GM23338 (cell line): ENCODE data around the gene MED27. TPM values are rescaled to one million over a fixed set of nuclear protein-coding genes. Genes with fewer than 3 reads are reported as not detected.

ENCODE experiments used
- ATAC-seq: fragments of 200-7000 bp; cut with Tn5 transposase; 3 replicates; pipeline ENCODE4 v1.9.1; 2020
- DNase-seq: peaks from one replicate; pipeline ENCODE4 v3.0.0-alpha.2; 2015; ENCODE audit warnings: low spot score
- H2AFZ ChIP-seq: fragments of 200-600 bp; sonication (generic); 2 replicates; pipeline ENCODE4 v1.8.0; 2016; ENCODE audit warnings: antibody characterized with exemption, mild to moderate bottlenecking, moderate library complexity
- H3F3A ChIP-seq: fragments of 200-600 bp; sonication (generic); replicated peaks from 2 replicates; pipeline ENCODE4 v1.8.0; 2017; ENCODE audit warnings: antibody characterized with exemption, mixed run types, low read depth
- H3K27ac ChIP-seq: fragments of 200-600 bp; sonication (generic); 2 replicates; pipeline ENCODE4 v1.6.1; 2016; ENCODE audit warnings: low read depth
- H3K27me3 ChIP-seq: fragments of 200-600 bp; sonication (generic); 2 replicates; pipeline ENCODE4 v1.8.0; 2016; ENCODE audit warnings: mild to moderate bottlenecking, mixed run types, moderate library complexity; ENCODE audit not compliant: insufficient read depth
- H3K36me3 ChIP-seq: fragments of 200-600 bp; sonication (generic); 2 replicates; pipeline ENCODE4 v1.8.0; 2016; ENCODE audit warnings: mild to moderate bottlenecking; ENCODE audit not compliant: insufficient read depth
- H3K4me1 ChIP-seq: fragments of 200-600 bp; sonication (generic); 2 replicates; pipeline ENCODE4 v1.8.0; 2016; ENCODE audit warnings: mild to moderate bottlenecking, moderate library complexity; ENCODE audit not compliant: insufficient read depth
- H3K4me2 ChIP-seq: fragments of 200-600 bp; sonication (generic); 2 replicates; pipeline ENCODE4 v1.7.1; 2017; ENCODE audit warnings: mixed run types
- H3K4me3 ChIP-seq: fragments of 200-600 bp; sonication (generic); 2 replicates; pipeline ENCODE4 v1.6.1; 2016; ENCODE audit warnings: mixed run types
- H3K79me2 ChIP-seq: fragments of 200-600 bp; sonication (generic); replicated peaks from 2 replicates; pipeline ENCODE4 v1.8.0; 2017; ENCODE audit warnings: mild to moderate bottlenecking; ENCODE audit not compliant: insufficient read depth
- H3K9me2 ChIP-seq: fragments of 200-600 bp; sonication (generic); 2 replicates; pipeline ENCODE4 v1.8.0; 2017; ENCODE audit not compliant: insufficient read depth
- H4K20me1 ChIP-seq: fragments of 200-600 bp; sonication (generic); replicated peaks from 2 replicates; pipeline ENCODE4 v1.8.0; 2017; ENCODE audit warnings: mild to moderate bottlenecking; ENCODE audit not compliant: insufficient read depth
- H3K27ac Mint-ChIP-seq: 2 replicates; pipeline ENCODE4 v1.8.0; 2020; ENCODE audit warnings: inconsistent platforms, mild to moderate bottlenecking, moderate library complexity, mixed read lengths
- H3K27me3 Mint-ChIP-seq: 3 replicates; pipeline ENCODE4 v1.8.0; 2022; ENCODE audit warnings: low read depth, mild to moderate bottlenecking, moderate library complexity, mixed read lengths, inconsistent platforms; ENCODE audit not compliant: insufficient read depth, poor library complexity
- H3K36me3 Mint-ChIP-seq: 3 replicates; pipeline ENCODE4 v1.8.0; 2021; ENCODE audit warnings: low read depth, mild to moderate bottlenecking, inconsistent platforms, moderate library complexity, mixed read lengths
- H3K4me1 Mint-ChIP-seq: 3 replicates; pipeline ENCODE4 v1.8.0; 2020; ENCODE audit warnings: mild to moderate bottlenecking, inconsistent platforms, mixed read lengths
- H3K4me3 Mint-ChIP-seq: 3 replicates; pipeline ENCODE4 v1.8.0; 2021; ENCODE audit warnings: moderate library complexity, mild to moderate bottlenecking, inconsistent platforms, mixed read lengths
- H3K9me3 Mint-ChIP-seq: 3 replicates; pipeline ENCODE4 v1.8.0; 2020; ENCODE audit warnings: moderate library complexity, mild to moderate bottlenecking, inconsistent platforms, mixed read lengths
- CREB1 ChIP-seq: fragments of 250-450 bp; sonication (Bioruptor Pico); IDR thresholded peaks from 2 replicates; pipeline ENCODE4 v1.5.0; 2020; ENCODE audit warnings: low read depth, mild to moderate bottlenecking, moderate library complexity
- EZH2 ChIP-seq: fragments of 200-600 bp; sonication (generic); IDR thresholded peaks from one replicate; pipeline ENCODE4 v1.8.0; 2017; ENCODE audit warnings: antibody characterized with exemption, mild to moderate bottlenecking, low read depth; ENCODE audit not compliant: unreplicated experiment
- EZH2phosphoT487 ChIP-seq: fragments of 200-600 bp; sonication (generic); IDR thresholded peaks from one replicate; pipeline ENCODE4 v1.8.1; 2018; ENCODE audit warnings: antibody characterized with exemption; ENCODE audit not compliant: unreplicated experiment
- JUNB ChIP-seq: IDR thresholded peaks from one replicate; pipeline ENCODE4 v1.6.1; 2016; ENCODE audit warnings: antibody characterized with exemption; ENCODE audit not compliant: unreplicated experiment
- NANOG ChIP-seq: IDR thresholded peaks from 2 replicates; pipeline ENCODE4 v1.6.1; 2016; ENCODE audit warnings: antibody characterized with exemption, borderline replicate concordance
- POLR2AphosphoS5 ChIP-seq: IDR thresholded peaks from 2 replicates; pipeline ENCODE4 v1.6.1; 2016; ENCODE audit warnings: antibody characterized with exemption, low read depth
- REST ChIP-seq: IDR thresholded peaks from one replicate; pipeline ENCODE4 v1.6.1; 2018; ENCODE audit warnings: antibody characterized with exemption; ENCODE audit not compliant: unreplicated experiment
- STAT1 ChIP-seq: IDR thresholded peaks from one replicate; pipeline ENCODE4 v1.6.1; 2016; ENCODE audit warnings: antibody characterized with exemption; ENCODE audit not compliant: unreplicated experiment
- ZNF114 ChIP-seq: fragments of 250-450 bp; sonication (Bioruptor Pico); IDR thresholded peaks from 2 replicates; pipeline ENCODE4 v1.5.0; 2020; ENCODE audit warnings: mild to moderate bottlenecking, moderate library complexity
- ZNF331 ChIP-seq: fragments of 250-450 bp; sonication (Bioruptor Pico); IDR thresholded peaks from 2 replicates; pipeline ENCODE4 v1.5.0; 2020; ENCODE audit warnings: low read depth, mild to moderate bottlenecking, moderate library complexity
- ZNF462 ChIP-seq: fragments of 250-450 bp; sonication (Bioruptor Pico); IDR thresholded peaks from 2 replicates; pipeline ENCODE4 v1.5.0; 2020; ENCODE audit warnings: mild to moderate bottlenecking, moderate library complexity
- polyA plus RNA-seq: library from polyadenylated mRNA; unstranded; fragments of >200 nt; fragmentation: Nextera tagmentation; extraction: Ambion mirVana; gene quantifications from 2 replicates; pipeline ENCODE4 v1.2.1, GENCODE V29; 2016
- total RNA-seq: library from RNA; depleted of rRNA; stranded (reverse); fragments of >200 nt; shearing (Covaris generic); gene quantifications from 2 replicates; pipeline ENCODE4 v1.2.3, GENCODE V29; 2014
- TF ChIP-seq, protein P1 (sequence below), 2 experiments: fragments of 200-600 bp in 1 of 2; sonication (generic) in 1 of 2; conservative IDR thresholded peaks; 2 replicates each; pipeline versions ENCODE4 v1.5.1 to v1.6.1; 2016 to 2017; ENCODE audit warnings: antibody characterized with exemption in 2 of 2, low read depth in 2 of 2, mild to moderate bottlenecking in 2 of 2, moderate library complexity in 1 of 2

MED27 gene
- total and polyA plus RNA-seq, 2 experiments from 2014 or later = 30.6 to 35.0 TPM

DNA sequence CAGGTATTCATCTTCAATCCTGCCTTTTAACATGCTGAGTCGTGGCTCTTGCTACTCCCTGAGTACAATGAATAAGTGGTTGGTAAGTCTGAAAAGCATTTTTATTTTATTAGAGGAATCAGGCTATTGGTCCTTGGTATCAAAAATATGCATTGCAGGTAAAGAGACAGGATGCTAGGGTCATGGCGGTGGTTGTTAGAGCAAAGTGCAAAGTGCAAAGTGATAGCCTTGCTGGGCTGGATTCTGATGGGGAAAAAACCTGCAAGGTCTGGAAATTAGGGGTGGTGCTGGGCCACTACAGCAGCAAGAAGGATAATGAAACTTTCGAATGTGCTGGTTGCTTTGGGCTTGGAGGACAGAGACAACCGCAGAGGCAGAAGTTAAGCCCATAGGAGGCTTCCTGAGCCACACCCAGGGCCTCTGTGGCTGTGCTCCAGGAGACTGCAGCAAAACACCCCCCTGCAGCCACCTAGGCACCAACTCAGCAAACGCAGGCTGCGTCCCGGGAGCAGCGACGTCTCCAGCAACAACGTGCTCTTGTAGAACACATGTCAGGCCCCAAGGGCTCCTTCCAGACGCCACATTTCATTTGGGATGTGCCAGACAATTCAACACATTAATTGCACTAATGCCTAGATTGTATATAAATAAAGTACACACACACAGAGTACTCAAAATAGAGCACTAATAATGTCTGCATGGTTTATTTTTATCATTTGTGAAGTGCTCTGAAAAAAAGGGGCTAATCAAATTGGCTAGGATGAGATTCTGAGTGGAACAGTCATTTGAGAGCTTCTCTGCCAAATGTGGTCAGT lies 190.0 kb downstream of the MED27 start (continued):
- no peak for TF ChIP-seq EZH2
- TF ChIP-seq, protein P1, sequence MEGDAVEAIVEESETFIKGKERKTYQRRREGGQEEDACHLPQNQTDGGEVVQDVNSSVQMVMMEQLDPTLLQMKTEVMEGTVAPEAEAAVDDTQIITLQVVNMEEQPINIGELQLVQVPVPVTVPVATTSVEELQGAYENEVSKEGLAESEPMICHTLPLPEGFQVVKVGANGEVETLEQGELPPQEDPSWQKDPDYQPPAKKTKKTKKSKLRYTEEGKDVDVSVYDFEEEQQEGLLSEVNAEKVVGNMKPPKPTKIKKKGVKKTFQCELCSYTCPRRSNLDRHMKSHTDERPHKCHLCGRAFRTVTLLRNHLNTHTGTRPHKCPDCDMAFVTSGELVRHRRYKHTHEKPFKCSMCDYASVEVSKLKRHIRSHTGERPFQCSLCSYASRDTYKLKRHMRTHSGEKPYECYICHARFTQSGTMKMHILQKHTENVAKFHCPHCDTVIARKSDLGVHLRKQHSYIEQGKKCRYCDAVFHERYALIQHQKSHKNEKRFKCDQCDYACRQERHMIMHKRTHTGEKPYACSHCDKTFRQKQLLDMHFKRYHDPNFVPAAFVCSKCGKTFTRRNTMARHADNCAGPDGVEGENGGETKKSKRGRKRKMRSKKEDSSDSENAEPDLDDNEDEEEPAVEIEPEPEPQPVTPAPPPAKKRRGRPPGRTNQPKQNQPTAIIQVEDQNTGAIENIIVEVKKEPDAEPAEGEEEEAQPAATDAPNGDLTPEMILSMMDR (conservative IDR thresholded peaks at IDR 0.05; ENCODE audit: low read depth in 2 of 2) = no peak

DNA sequence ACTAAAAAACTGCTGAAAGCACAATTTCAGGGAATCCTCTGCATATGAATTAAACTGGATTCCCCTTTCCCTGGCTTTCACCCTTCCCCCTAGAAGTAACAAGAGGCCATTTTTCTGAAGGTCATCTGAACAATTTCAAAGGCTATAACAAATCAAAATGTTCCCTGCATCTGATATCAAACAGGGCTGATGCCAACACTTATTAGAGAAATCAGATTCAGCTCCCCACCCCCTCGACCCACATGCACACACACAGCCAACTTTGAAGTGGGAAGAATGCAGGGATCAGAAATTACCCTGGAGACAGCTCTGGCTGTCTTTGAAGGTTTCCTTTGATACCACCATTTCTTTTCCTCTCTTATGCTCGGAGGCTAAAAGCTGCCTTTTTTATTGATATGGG lies 190.7 kb downstream of the MED27 start:
- Histone ChIP-seq H3K36me3 (no peaks in the 10 kb centered on the region), H3F3A (peaks cover 6% of the 10 kb centered on the region; the same call in 1 of the 2 replicates), H3K4me1 (peaks cover 72% of the 10 kb centered on the region), H4K20me1 (no peaks in the 10 kb centered on the region; the same call in 1 of the 2 replicates), H3K4me2 (peak overlapping the region; percentile 68), H3K4me3 (peak overlapping the region; percentile 20; the same call in 1 of the 2 replicates), H3K9me2 (no peaks in the 10 kb centered on the region), H3K27me3 (no peaks in the 10 kb centered on the region), H2AFZ (no peak overlapping the region), H3K27ac (peak overlapping the region; percentile 65; the same call in 1 of the 2 replicates), H3K79me2 (no peaks in the 10 kb centered on the region)
- DNase-seq (no peak), ATAC-seq (no peak; the same call in 2 of the 3 replicates)
- Mint-ChIP-seq H3K4me1 (peaks cover 72% of the 10 kb centered on the region), H3K4me3 (peak overlapping the region; percentile 25; the same call in 2 of the 3 replicates), H3K36me3 (no peaks in the 10 kb centered on the region), H3K27me3 (peaks cover 4% of the 10 kb centered on the region), H3K27ac (peak overlapping the region; percentile 84), H3K9me3 (no peaks in the 10 kb centered on the region)
- no peak for TF ChIP-seq CREB1
- no peak for TF ChIP-seq ZNF462 (CRISPR knock-in tag)
- no peak for TF ChIP-seq STAT1
- no peak for TF ChIP-seq POLR2AphosphoS5
- TF ChIP-seq JUNB = no peak
- no peak for TF ChIP-seq ZNF331 (CRISPR knock-in tag)
- no peak for TF ChIP-seq EZH2phosphoT487
- TF ChIP-seq REST = no peak
- TF ChIP-seq NANOG = no peak
- TF ChIP-seq EZH2 = no peak
- no peak for TF ChIP-seq ZNF114
